Measurements from ENCODE around the gene KL. TPM values are rescaled to one million over a fixed set of nuclear protein-coding genes. Genes with fewer than 3 reads are reported as not detected.

Gene KL
- total RNA-seq, 2 donors from 2014 or later: 0.52 to 1.3 TPM

DNA sequence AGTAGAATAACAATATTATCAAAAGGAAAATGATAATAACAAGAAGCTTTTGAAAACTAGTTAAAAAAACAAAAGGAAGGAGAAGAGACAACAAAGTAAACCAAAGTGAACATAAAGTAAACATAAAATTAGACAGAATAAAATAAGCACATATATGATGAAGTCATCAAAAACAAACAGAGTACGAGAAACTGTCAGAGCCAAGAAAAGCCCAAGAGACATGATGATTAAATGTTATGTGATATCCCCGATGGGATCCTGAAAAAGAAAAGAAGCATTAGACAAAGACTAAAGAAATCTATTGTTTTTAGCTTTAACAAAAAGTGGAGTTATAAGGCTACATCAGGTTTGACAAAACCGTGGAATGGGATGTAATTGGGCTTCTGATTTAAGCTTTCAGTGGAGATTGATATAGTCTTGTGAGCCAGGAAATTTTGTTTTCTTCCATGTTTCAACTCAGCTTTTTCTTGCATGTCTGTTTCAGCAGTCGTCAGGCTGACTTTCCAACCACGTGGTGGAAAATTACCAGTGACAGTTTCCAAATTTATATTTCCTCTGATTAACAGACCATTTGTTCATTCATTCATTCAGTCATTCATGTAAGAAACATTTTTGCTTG lies 64.9 kb downstream of the KL start:
- Histone ChIP-seq H3K4me1 (no peaks in the 10 kb centered on the region), H3K27ac (no peak overlapping the region), H3K27me3 (no peaks in the 10 kb centered on the region), H3K9me3 (no peaks in the 10 kb centered on the region), H3K4me3 (no peak overlapping the region), H3K36me3 (replicated peaks in 1 of 2; ENCODE audit: insufficient read depth in 1 of 2, low read depth in 2 of 2) (no peaks in the 10 kb centered on the region)
- TF ChIP-seq POLR2A (IDR thresholded peaks at IDR 0.05): no peak
- TF ChIP-seq, protein P1, sequence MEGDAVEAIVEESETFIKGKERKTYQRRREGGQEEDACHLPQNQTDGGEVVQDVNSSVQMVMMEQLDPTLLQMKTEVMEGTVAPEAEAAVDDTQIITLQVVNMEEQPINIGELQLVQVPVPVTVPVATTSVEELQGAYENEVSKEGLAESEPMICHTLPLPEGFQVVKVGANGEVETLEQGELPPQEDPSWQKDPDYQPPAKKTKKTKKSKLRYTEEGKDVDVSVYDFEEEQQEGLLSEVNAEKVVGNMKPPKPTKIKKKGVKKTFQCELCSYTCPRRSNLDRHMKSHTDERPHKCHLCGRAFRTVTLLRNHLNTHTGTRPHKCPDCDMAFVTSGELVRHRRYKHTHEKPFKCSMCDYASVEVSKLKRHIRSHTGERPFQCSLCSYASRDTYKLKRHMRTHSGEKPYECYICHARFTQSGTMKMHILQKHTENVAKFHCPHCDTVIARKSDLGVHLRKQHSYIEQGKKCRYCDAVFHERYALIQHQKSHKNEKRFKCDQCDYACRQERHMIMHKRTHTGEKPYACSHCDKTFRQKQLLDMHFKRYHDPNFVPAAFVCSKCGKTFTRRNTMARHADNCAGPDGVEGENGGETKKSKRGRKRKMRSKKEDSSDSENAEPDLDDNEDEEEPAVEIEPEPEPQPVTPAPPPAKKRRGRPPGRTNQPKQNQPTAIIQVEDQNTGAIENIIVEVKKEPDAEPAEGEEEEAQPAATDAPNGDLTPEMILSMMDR (IDR thresholded peaks at IDR 0.05): no peak
- WGBS, 2 donors: 48 to 55% methylated on average over 5 of the region's 5 CpGs
- ATAC-seq (no peak), DNase-seq (no peak)
- intact Hi-C loops (cut with DNase I): no loop called here

DNA sequence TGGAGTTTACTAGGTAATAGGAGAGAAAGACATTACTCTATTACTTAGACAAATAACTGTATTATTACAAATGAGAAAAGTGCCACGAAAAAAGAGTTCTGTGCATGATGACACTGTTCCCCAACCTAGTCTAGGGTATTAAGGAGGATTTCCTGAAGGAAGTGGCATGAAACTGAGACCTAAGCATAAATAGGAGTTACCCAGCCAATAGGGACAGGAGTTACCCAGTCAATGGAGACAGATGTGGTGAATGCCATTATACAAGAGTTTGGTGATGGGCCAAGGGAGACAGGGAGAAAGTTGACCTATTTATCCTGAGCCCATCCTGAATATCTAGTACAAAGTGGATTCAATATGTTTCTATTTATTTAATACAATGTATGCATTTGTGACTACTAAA lies 65.4 kb downstream of the KL start:
- TF ChIP-seq, protein P1 (IDR thresholded peaks at IDR 0.05): no peak
- no peak for TF ChIP-seq POLR2A (IDR thresholded peaks at IDR 0.05)
- H3K4me3 ChIP-seq: no peak overlapping the region
- H3K27ac ChIP-seq: no peak overlapping the region
- 31 to 32% methylated on average over 1 of the region's 1 CpG for WGBS, 2 donors
- no peaks in the 10 kb centered on the region for H3K36me3 ChIP-seq (replicated peaks in 1 of 2; ENCODE audit: insufficient read depth in 1 of 2, low read depth in 2 of 2)
- no peak for DNase-seq
- H3K9me3 ChIP-seq: no peaks in the 10 kb centered on the region
- intact Hi-C loops (cut with DNase I): no loop called here
- ATAC-seq: no peak
- no peaks in the 10 kb centered on the region for H3K27me3 ChIP-seq
- no peaks in the 10 kb centered on the region for H3K4me1 ChIP-seq

DNA sequence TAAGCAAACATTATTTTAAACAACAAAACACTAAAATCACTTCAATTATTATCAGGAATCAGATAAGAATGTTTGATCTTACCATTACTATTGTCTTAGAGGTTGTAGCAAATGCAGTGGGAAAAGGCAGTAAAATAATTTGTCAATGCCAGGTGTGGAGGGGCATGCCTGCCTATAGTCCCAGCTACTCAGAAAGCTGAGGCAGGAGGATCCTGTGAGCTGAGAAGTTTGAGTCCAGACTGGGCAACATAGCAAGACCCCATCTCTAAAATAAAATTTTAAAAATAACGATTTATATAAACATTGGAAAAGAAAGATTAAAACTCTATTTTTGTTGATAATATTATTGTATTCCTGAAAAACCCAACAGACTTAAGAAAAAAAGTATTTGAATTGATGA lies 66.8 kb downstream of the KL start:
- no peak for TF ChIP-seq POLR2A (IDR thresholded peaks at IDR 0.05)
- TF ChIP-seq, protein P1 (IDR thresholded peaks at IDR 0.05): no peak
- Histone ChIP-seq H3K9me3 (no peaks in the 10 kb centered on the region), H3K4me3 (no peak overlapping the region), H3K27me3 (no peaks in the 10 kb centered on the region), H3K36me3 (replicated peaks in 1 of 2; ENCODE audit: insufficient read depth in 1 of 2, low read depth in 2 of 2) (no peaks in the 10 kb centered on the region), H3K27ac (no peak overlapping the region), H3K4me1 (no peaks in the 10 kb centered on the region)
- 68 to 76% methylated on average over 1 of the region's 1 CpG for WGBS, 2 donors
- intact Hi-C loops (cut with DNase I): no loop called here
- no peak for DNase-seq
- no peak for ATAC-seq

DNA sequence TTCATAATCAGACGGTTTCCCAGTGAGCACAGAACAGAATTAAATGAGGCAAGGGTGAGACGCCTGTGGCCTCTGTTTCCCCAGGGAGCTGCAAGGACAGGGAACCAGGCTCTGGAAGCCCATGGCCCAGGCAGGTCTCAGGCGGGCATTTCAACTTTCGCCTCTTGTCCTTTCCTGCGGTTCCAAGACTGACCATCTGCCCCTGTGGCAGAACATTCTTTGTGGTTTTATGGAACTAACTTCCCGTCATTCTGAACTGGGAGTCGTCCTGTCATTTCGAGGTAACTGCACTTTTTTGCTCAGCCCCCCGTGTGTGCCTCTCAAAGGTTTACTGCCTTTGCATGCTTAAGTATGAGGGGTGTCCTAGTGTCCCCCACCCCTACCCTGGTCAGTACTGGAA lies 70.9 kb downstream of the KL start:
- Histone ChIP-seq H3K4me1 (no peaks in the 10 kb centered on the region), H3K9me3 (no peaks in the 10 kb centered on the region), H3K27me3 (no peaks in the 10 kb centered on the region), H3K27ac (no peak overlapping the region), H3K36me3 (replicated peaks in 1 of 2; ENCODE audit: insufficient read depth in 1 of 2, low read depth in 2 of 2) (no peaks in the 10 kb centered on the region), H3K4me3 (no peak overlapping the region)
- 71 to 75% methylated on average over 9 of the region's 9 CpGs for WGBS, 2 donors
- no peak for DNase-seq
- TF ChIP-seq, protein P1 (IDR thresholded peaks at IDR 0.05): no peak
- no peak for TF ChIP-seq POLR2A (IDR thresholded peaks at IDR 0.05)
- ATAC-seq: no peak
- intact Hi-C loops (cut with DNase I): no loop called here

DNA sequence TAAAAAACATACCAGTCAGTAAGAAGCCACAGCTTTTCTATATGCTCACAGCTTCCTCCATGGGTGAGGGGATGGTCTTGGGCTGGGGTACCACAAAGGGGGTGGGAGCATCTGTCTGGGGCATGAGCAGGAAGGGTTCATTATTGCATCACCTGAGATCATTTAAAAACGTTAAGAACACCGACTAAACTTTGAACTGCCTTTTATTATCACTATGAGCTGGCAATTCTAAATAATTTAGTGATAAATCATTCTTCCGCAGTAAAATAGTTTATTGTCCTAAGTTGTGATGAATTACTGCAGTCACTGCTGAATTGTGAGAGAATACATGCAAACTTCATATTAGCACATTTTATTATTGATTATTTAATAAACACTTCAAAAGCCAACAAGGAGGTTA lies 71.6 kb downstream of the KL start:
- no peak for DNase-seq
- Histone ChIP-seq H3K36me3 (replicated peaks in 1 of 2; ENCODE audit: insufficient read depth in 1 of 2, low read depth in 2 of 2) (no peaks in the 10 kb centered on the region), H3K4me1 (no peaks in the 10 kb centered on the region), H3K27me3 (no peaks in the 10 kb centered on the region), H3K27ac (no peak overlapping the region), H3K4me3 (no peak overlapping the region), H3K9me3 (no peaks in the 10 kb centered on the region)
- ATAC-seq: no peak
- intact Hi-C loops (cut with DNase I): no loop called here
- 33 to 41% methylated on average over 3 of the region's 3 CpGs for WGBS, 2 donors
- TF ChIP-seq, protein P1 (IDR thresholded peaks at IDR 0.05): no peak
- no peak for TF ChIP-seq POLR2A (IDR thresholded peaks at IDR 0.05)
